Ishikawa (cell line): ENCODE results near the gene ZDHHC8.

Experiments used
- EGR1 ChIP-seq: IDR thresholded peaks from 2 replicates; pipeline ENCODE4 v1.6.1; 2012
- EP300 ChIP-seq: IDR thresholded peaks from 2 replicates; pipeline ENCODE4 v1.6.1; 2012; ENCODE audit warnings: borderline replicate concordance
- ZBTB7A ChIP-seq: IDR thresholded peaks from 2 replicates; pipeline ENCODE4 v1.6.1; 2012; ENCODE audit warnings: low read depth
- TF ChIP-seq, protein P1 (sequence below): IDR thresholded peaks from 2 replicates; pipeline ENCODE4 v1.6.1; 2012

- TF ChIP-seq, protein P1, sequence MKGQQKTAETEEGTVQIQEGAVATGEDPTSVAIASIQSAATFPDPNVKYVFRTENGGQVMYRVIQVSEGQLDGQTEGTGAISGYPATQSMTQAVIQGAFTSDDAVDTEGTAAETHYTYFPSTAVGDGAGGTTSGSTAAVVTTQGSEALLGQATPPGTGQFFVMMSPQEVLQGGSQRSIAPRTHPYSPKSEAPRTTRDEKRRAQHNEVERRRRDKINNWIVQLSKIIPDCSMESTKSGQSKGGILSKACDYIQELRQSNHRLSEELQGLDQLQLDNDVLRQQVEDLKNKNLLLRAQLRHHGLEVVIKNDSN: no peak
- TF ChIP-seq EP300 (no peak), ZBTB7A (no peak), EGR1 (no peak)
These were observed 25.2 kb downstream of the ZDHHC8 start for GRCh38 chr22:20156611-20157429.
